22Rv1 (cell line): ENCODE data around the gene ITPR2.

ENCODE experiments used
- H3K27ac ChIP-seq: fragments of 450-650 bp; 2 replicates; pipeline ENCODE4 v1.5.1; 2017
- ZFX ChIP-seq: fragments of 450-650 bp; IDR thresholded peaks from 2 replicates; pipeline ENCODE4 v1.6.1; 2017; ENCODE audit warnings: antibody characterized with exemption, borderline replicate concordance
- TF ChIP-seq, protein P1 (sequence below): fragments of 450-650 bp; IDR thresholded peaks from 2 replicates; pipeline ENCODE4 v1.5.1; 2017; ENCODE audit warnings: mild to moderate bottlenecking

ITPR2 gene

GRCh38 chr12:26556916-26557315 lies 276.1 kb downstream of the ITPR2 start:
- TF ChIP-seq, protein P1, sequence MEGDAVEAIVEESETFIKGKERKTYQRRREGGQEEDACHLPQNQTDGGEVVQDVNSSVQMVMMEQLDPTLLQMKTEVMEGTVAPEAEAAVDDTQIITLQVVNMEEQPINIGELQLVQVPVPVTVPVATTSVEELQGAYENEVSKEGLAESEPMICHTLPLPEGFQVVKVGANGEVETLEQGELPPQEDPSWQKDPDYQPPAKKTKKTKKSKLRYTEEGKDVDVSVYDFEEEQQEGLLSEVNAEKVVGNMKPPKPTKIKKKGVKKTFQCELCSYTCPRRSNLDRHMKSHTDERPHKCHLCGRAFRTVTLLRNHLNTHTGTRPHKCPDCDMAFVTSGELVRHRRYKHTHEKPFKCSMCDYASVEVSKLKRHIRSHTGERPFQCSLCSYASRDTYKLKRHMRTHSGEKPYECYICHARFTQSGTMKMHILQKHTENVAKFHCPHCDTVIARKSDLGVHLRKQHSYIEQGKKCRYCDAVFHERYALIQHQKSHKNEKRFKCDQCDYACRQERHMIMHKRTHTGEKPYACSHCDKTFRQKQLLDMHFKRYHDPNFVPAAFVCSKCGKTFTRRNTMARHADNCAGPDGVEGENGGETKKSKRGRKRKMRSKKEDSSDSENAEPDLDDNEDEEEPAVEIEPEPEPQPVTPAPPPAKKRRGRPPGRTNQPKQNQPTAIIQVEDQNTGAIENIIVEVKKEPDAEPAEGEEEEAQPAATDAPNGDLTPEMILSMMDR, result no peak
- no peak overlapping the region for H3K27ac ChIP-seq

DNA sequence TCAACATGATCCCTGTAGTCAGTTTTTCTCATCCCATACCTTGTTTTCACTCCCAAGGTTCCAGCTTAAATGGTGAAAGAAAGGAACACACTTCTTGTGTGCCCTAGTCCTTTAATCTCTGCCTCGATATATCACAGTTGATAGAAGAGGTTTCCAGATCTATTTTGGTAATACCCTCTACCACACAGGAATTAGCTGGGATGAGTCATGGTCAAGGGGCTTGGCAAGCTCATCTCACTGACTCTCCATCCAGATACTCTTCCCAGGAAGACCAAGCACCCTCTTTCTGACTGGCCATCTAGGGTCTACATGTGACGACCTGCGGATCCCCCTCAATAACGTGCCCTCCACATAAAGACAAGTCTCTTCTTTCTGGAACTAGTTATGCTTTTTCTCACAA lies 277.9 kb downstream of the ITPR2 start:
- TF ChIP-seq ZFX, result no peak
- TF ChIP-seq, protein P1, result no peak

DNA sequence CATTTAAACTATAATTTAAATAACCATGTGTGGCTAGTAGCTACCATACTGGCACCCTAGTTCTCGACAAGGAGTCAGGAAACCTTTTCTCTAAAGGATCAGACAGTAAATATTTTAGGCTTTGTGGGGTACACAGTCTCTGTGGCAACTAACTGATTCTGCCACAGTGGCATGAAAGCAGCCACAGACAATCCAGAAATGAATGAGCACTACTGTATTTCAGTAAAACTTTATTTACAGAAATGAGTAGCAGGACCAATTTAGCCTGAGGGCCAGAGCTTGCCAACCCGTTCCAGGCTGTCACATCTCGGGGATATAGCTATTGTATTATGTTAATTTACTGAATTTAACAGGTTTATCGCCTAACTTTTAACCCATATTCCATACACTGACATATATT lies 278.7 kb downstream of the ITPR2 start:
- no peak overlapping the region for H3K27ac ChIP-seq
- TF ChIP-seq, protein P1, result no peak
- TF ChIP-seq ZFX, result no peak

More for the DNA sequence above, 277.9 kb downstream of the ITPR2 start:
- no peak overlapping the region for H3K27ac ChIP-seq

GRCh38 chr12:26551385-26551784 lies 281.6 kb downstream of the ITPR2 start:
- no peak for TF ChIP-seq ZFX
- TF ChIP-seq, protein P1, result no peak
- H3K27ac ChIP-seq, result no peak overlapping the region

GRCh38 chr12:26548227-26548626 lies 284.8 kb downstream of the ITPR2 start:
- TF ChIP-seq, protein P1, result no peak
- no peak for TF ChIP-seq ZFX

GRCh38 chr12:26546535-26547314 lies 286.3 kb downstream of the ITPR2 start:
- no peak for TF ChIP-seq ZFX
- TF ChIP-seq, protein P1, result no peak
- H3K27ac ChIP-seq, result no peak overlapping the region

More at GRCh38 chr12:26548227-26548626, 284.8 kb downstream of the ITPR2 start:
- no peak overlapping the region for H3K27ac ChIP-seq

DNA sequence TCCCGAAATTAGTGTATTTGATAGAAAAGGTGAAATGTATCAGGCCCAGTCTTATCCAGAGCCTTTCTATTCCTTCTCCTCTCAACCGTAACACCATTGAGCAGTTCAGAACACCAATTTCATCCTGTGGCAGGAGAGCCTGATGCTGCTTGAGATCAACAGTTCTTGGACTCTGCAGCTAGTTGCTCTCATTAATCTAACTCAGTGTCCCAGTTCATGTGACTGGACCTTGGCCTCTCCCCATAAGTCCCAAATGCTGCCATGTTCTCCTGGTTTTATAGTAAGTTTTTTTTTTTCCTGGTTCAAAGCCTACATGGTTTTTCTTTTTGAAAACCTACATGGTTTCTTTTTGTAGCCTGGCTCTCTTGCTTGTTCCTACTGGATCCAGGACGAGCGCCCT lies 293.9 kb downstream of the ITPR2 start:
- TF ChIP-seq ZFX, result no peak
- TF ChIP-seq, protein P1, result no peak
- no peak overlapping the region for H3K27ac ChIP-seq
